IMR-90 (cell line): Measurements from ENCODE around the gene ACSL6. TPM values are rescaled to one million over a fixed set of nuclear protein-coding genes. Genes with fewer than 3 reads are reported as not detected.

ENCODE experiments used
- ATAC-seq: fragments of 200-7000 bp; cut with Tn5 transposase; 2 replicates; pipeline ENCODE4 v1.9.1; 2020; ENCODE audit warnings: low read depth, mild to moderate bottlenecking, moderate library complexity
- BruUV-seq: library from RNA; stranded (reverse); fragments of 400-500 nt; replicated peaks from 2 replicates; lab custom pipeline; 2021; lab: Mats Ljungman, UMichigan
- CTCF ChIA-PET: fragments of 300-600 bp; formaldehyde crosslinking; extraction: SDS; loops from one replicate; lab custom pipeline; 2021; ENCODE audit warnings: antibody characterized with exemption; lab: Yijun Ruan, JAX
- POLR2A ChIA-PET: fragments of 300-600 bp; sonication (Branson Sonifier 250); formaldehyde crosslinking; loops from one replicate; lab custom pipeline; 2022; ENCODE audit warnings: antibody characterized with exemption; ENCODE audit not compliant: unreplicated experiment; lab: Charles Lee
- DNase-seq: peaks from one replicate; pipeline ENCODE4 v3.0.0; 2013
- H2AFZ ChIP-seq: replicated peaks from 2 replicates; pipeline ENCODE3; 2013; ENCODE audit warnings: low read length, mild to moderate bottlenecking; ENCODE audit not compliant: poor library complexity
- H2AK5ac ChIP-seq: 2 replicates; pipeline ENCODE4 v1.6.1; 2013; ENCODE audit warnings: low read depth, low read length, inconsistent platforms
- H2AK9ac ChIP-seq: replicated peaks from 2 replicates; pipeline ENCODE3; 2013; ENCODE audit warnings: mild to moderate bottlenecking, low read depth, low read length, moderate library complexity; ENCODE audit not compliant: poor library complexity
- H2BK120ac ChIP-seq: 2 replicates; pipeline ENCODE4 v1.6.1; 2013; ENCODE audit warnings: low read depth, low read length, inconsistent platforms
- H2BK15ac ChIP-seq: 3 replicates; pipeline ENCODE4 v1.6.1; 2013; ENCODE audit warnings: low read depth, low read length, inconsistent platforms
- H2BK20ac ChIP-seq: 2 replicates; pipeline ENCODE4 v1.6.1; 2013; ENCODE audit warnings: low read depth, mild to moderate bottlenecking, inconsistent platforms, low read length, moderate library complexity
- H2BK5ac ChIP-seq: 2 replicates; pipeline ENCODE4 v1.6.1; 2013; ENCODE audit warnings: mild to moderate bottlenecking, low read depth, low read length, inconsistent platforms; ENCODE audit not compliant: poor library complexity, severe bottlenecking
- H3K14ac ChIP-seq: replicated peaks from 2 replicates; pipeline ENCODE4 v1.6.1; 2013; ENCODE audit warnings: low read depth, low read length, inconsistent platforms
- H3K18ac ChIP-seq: 2 replicates; pipeline ENCODE4 v1.6.1; 2013; ENCODE audit warnings: low read depth, low read length, control low read depth
- H3K23ac ChIP-seq: 2 replicates; pipeline ENCODE4 v1.6.1; 2013; ENCODE audit warnings: low read depth, low read length, inconsistent platforms
- H3K27ac ChIP-seq: 2 replicates; pipeline ENCODE4 v1.5.1; 2013; ENCODE audit warnings: mild to moderate bottlenecking, control low read depth, low read length; ENCODE audit not compliant: insufficient read depth
- H3K27me3 ChIP-seq: 2 replicates; pipeline ENCODE4 v1.6.1; 2013; ENCODE audit warnings: low read length; ENCODE audit not compliant: control insufficient read depth, insufficient read depth
- H3K36me3 ChIP-seq: 2 replicates; pipeline ENCODE4 v1.6.1; 2013; ENCODE audit warnings: low read length, mixed read lengths; ENCODE audit not compliant: control insufficient read depth, insufficient read depth
- H3K4ac ChIP-seq: 2 replicates; pipeline ENCODE4 v1.6.1; 2013; ENCODE audit warnings: low read depth, low read length, inconsistent platforms
- H3K4me1 ChIP-seq: 2 replicates; pipeline ENCODE4 v1.6.1; 2013; ENCODE audit warnings: low read length, mixed read lengths; ENCODE audit not compliant: control insufficient read depth, insufficient read depth
- H3K4me2 ChIP-seq: 2 replicates; pipeline ENCODE4 v1.6.1; 2013; ENCODE audit warnings: low read depth, mild to moderate bottlenecking, control low read depth, low read length, moderate library complexity
- H3K4me3 ChIP-seq: 2 replicates; pipeline ENCODE4 v1.5.1; 2013; ENCODE audit warnings: low read depth, mild to moderate bottlenecking, control low read depth, low read length, moderate library complexity; ENCODE audit not compliant: insufficient read depth
- H3K56ac ChIP-seq: 2 replicates; pipeline ENCODE4 v1.6.1; 2013; ENCODE audit warnings: low read length, inconsistent platforms; ENCODE audit not compliant: insufficient read depth; ENCODE audit errors: extremely low read depth
- H3K79me1 ChIP-seq, 2 experiments: 2 replicates each; pipeline ENCODE4 v1.6.1; 2013; ENCODE audit warnings: low read length in 2 of 2, inconsistent platforms in 1 of 2, low read depth in 1 of 2
- H3K9ac ChIP-seq: 2 replicates; pipeline ENCODE4 v1.6.1; 2013; ENCODE audit warnings: low read depth, low read length, control low read depth
- H3K9me1 ChIP-seq: 2 replicates; pipeline ENCODE4 v1.6.1; 2013; ENCODE audit warnings: low read length, inconsistent platforms; ENCODE audit not compliant: insufficient read depth
- H3K9me3 ChIP-seq: 2 replicates; pipeline ENCODE4 v1.6.1; 2013; ENCODE audit warnings: low read length; ENCODE audit not compliant: control insufficient read depth, insufficient read depth
- H4K20me1 ChIP-seq: 2 replicates; pipeline ENCODE4 v1.6.1; 2013; ENCODE audit warnings: low read length, inconsistent platforms; ENCODE audit not compliant: insufficient read depth
- H4K5ac ChIP-seq: 2 replicates; pipeline ENCODE4 v1.6.1; 2013; ENCODE audit warnings: mild to moderate bottlenecking, low read depth, low read length, control low read depth
- H4K8ac ChIP-seq, 2 experiments: 2 replicates each; pipeline ENCODE4 v1.6.1; 2013; ENCODE audit warnings: low read depth in 2 of 2, low read length in 2 of 2, control low read depth in 1 of 2, inconsistent platforms in 1 of 2
- H4K91ac ChIP-seq: 2 replicates; pipeline ENCODE4 v1.6.1; 2013; ENCODE audit warnings: low read depth, low read length, inconsistent platforms; ENCODE audit not compliant: insufficient read depth
- CEBPB ChIP-seq: IDR thresholded peaks from 2 replicates; pipeline ENCODE4 v1.6.1; 2012; ENCODE audit warnings: low read depth, low read length, improper control_type of control experiment
- CHD1 ChIP-seq: IDR thresholded peaks from 2 replicates; pipeline ENCODE4 v1.6.1; 2012; ENCODE audit warnings: low read depth, low read length, improper control_type of control experiment
- MAZ ChIP-seq: IDR thresholded peaks from 2 replicates; pipeline ENCODE4 v1.6.1; 2012; ENCODE audit warnings: low read depth, mild to moderate bottlenecking, low read length, improper control_type of control experiment, moderate library complexity, borderline replicate concordance
- MXI1 ChIP-seq: IDR thresholded peaks from 2 replicates; pipeline ENCODE4 v1.6.1; 2012; ENCODE audit warnings: low read depth, mild to moderate bottlenecking, low read length, moderate library complexity, borderline replicate concordance
- RCOR1 ChIP-seq: IDR thresholded peaks from 2 replicates; pipeline ENCODE4 v1.6.1; 2012; ENCODE audit warnings: mild to moderate bottlenecking, low read length, improper control_type of control experiment; ENCODE audit not compliant: insufficient replicate concordance
- USF2 ChIP-seq: fragments of 150-350 bp; IDR thresholded peaks from 2 replicates; pipeline ENCODE4 v1.6.1; 2017; ENCODE audit warnings: mild to moderate bottlenecking, antibody characterized with exemption, low read length, low read depth
- WGBS, 2 experiments: methylation state at CpG; one replicate each; pipeline versions ENCODE4 v1.1.5 to v1.1.7; 2013; ENCODE audit warnings: missing lambda C conversion rate in 2 of 2; ENCODE audit not compliant: insufficient read length in 1 of 2; ENCODE audit errors: extremely low coverage in 2 of 2; 5-methylcytosine and 5-hydroxymethylcytosine counted together
- dilution Hi-C: fragments of 300-500 bp; cut with HindIII; formaldehyde crosslinking; loops from one replicate; pipeline ENCODE4 v1.14.3; 2018; ENCODE audit warnings: low sequenced_read_pairs; ENCODE audit not compliant: unreplicated experiment
- in situ Hi-C: fragments of 300-500 bp; cut with MboI; formaldehyde crosslinking; loops from 3 replicates; pipeline ENCODE4 v1.14.3; 2019; ENCODE audit warnings: low sequenced_read_pairs, inconsistent platforms, mixed read lengths
- intact Hi-C: fragments of 100-400 bp; cut with micrococcal nuclease; formaldehyde crosslinking; loops from 2 replicates; pipeline ENCODE4 v1.10.0; 2022
- polyA plus RNA-seq, 3 experiments: library from polyadenylated mRNA; depleted of rRNA; stranded (reverse); fragments of >200 nt; gene quantifications; 2 replicates each; pipeline ENCODE4 v1.2.3, GENCODE V29; 2012; ENCODE audit warnings: low replicate concordance in 1 of 3
- total RNA-seq: library from RNA; depleted of rRNA; stranded (reverse); fragments of >200 nt; gene quantifications from 2 replicates; pipeline ENCODE4 v1.2.3, GENCODE V29; 2012

Gene ACSL6
- total and polyA plus RNA-seq, 2 of the 4 experiments (the other 2 are of a cell fraction), result not detected

DNA sequence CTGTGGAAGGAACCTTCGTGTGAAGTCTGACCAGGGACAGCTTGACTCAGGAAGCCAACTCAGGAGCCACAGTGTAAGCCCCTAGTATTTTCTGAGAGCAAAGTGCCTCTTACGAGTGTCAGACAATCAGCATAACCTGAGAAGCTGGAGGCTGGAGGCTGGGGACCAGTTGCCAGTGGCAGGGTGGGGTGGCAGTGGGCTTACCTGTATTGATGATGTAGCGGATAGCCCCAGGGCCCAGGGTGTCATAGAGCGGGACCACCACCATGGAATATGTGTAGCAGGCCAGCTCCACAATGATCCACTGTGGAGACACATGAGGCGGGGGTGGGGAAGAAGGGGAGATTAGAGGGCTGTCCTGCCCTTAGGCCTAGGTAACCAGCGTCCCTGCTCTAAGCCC lies 22.9 kb downstream of the ACSL6 start:
- no peak overlapping the region for H2BK15ac ChIP-seq
- H3K9me3 ChIP-seq, result no peaks in the 10 kb centered on the region
- no peak overlapping the region for H3K18ac ChIP-seq
- no peak overlapping the region for H2BK120ac ChIP-seq
- no peak overlapping the region for H3K4me3 ChIP-seq
- no TSS peak for BruUV-seq
- no peaks in the 10 kb centered on the region for H3K36me3 ChIP-seq
- WGBS, 2 experiments, result 63% methylated on average over 2 of the region's 6 CpGs; no CpG with 5 or more reads in 1 of the 2 experiments
- in situ Hi-C loops, result no loop called here
- H3K14ac ChIP-seq, result no peak overlapping the region
- H4K20me1 ChIP-seq, result no peaks in the 10 kb centered on the region
- DNase-seq, result no peak
- ChIA-PET CTCF (no interaction called here), POLR2A (no interaction called here)
- H3K9me1 ChIP-seq, result no peaks in the 10 kb centered on the region
- H3K79me1 ChIP-seq, result no peaks in the 10 kb centered on the region
- no peak overlapping the region for H2BK5ac ChIP-seq
- no peak overlapping the region for H3K27ac ChIP-seq
- no peak overlapping the region for H4K91ac ChIP-seq
- no peak overlapping the region for H3K4ac ChIP-seq
- H2AK5ac ChIP-seq, result no peak overlapping the region
- H3K56ac ChIP-seq, result no peak overlapping the region
- H3K4me2 ChIP-seq, result no peak overlapping the region
- no peak overlapping the region for H3K23ac ChIP-seq
- H4K5ac ChIP-seq, result no peak overlapping the region
- no peak overlapping the region for H2BK20ac ChIP-seq
- dilution Hi-C loops, result no loop called here
- no peak overlapping the region for H2AFZ ChIP-seq
- H4K8ac ChIP-seq, result no peak overlapping the region
- no peak for ATAC-seq
- intact Hi-C loops, result no loop called here
- H3K27me3 ChIP-seq, result peaks cover 27% of the 10 kb centered on the region
- H3K9ac ChIP-seq, result no peak overlapping the region
- no peaks in the 10 kb centered on the region for H3K4me1 ChIP-seq
- H2AK9ac ChIP-seq, result no peak overlapping the region
- no peak for TF ChIP-seq USF2
- TF ChIP-seq MAZ, result no peak
- no peak for TF ChIP-seq RCOR1
- no peak for TF ChIP-seq CHD1
- no peak for TF ChIP-seq CEBPB
- no peak for TF ChIP-seq MXI1
